Measurements from ENCODE around the gene ITPR2. TPM values are rescaled to one million over a fixed set of nuclear protein-coding genes. Genes with fewer than 3 reads are reported as not detected.

Gene ITPR2
- total and polyA plus RNA-seq, 2 of the 8 experiments (the other 6 are each of a cell fraction or from before 2014, with no cell fraction given) = 4.1 to 48.3 TPM

GRCh38 chr12:26564391-26564790, 268.6 kb downstream of the ITPR2 start:
- CTCF ChIA-PET (ENCODE audit: partially characterized antibody) = interaction anchor here (1.7 kb wide), 1 partner anchor 50 kb away, joined by 8 read pairs; no protein-coding TSS in a partner anchor
- no peak for TF ChIP-seq CHD1 (IDR thresholded peaks at IDR 0.05; ENCODE audit: low read depth, low read length)
- no peak for TF ChIP-seq SIRT6 (IDR thresholded peaks at IDR 0.05; ENCODE audit: low read length)
- TF ChIP-seq SP1 (IDR thresholded peaks at IDR 0.05; ENCODE audit: low read depth, low read length) = no peak
- TF ChIP-seq KDM1A (IDR thresholded peaks at IDR 0.05; ENCODE audit: borderline replicate concordance, low read length) = no peak
- TF ChIP-seq CTCF (IDR thresholded peaks at IDR 0.05; ENCODE audit: control extremely low read depth in 1 of 3, insufficient read depth in 1 of 3, low read depth in 1 of 3, low read length in 3 of 3) = no peak
- no peak for TF ChIP-seq CREB1 (IDR thresholded peaks at IDR 0.05)
- TF ChIP-seq USF2 (IDR thresholded peaks at IDR 0.05; ENCODE audit: low read length) = no peak
- no peak for TF ChIP-seq HDAC2 (IDR thresholded peaks at IDR 0.05; ENCODE audit: borderline replicate concordance in 1 of 2, low read depth in 2 of 2, low read length in 2 of 2)
- TF ChIP-seq GTF2F1 (IDR thresholded peaks at IDR 0.05; ENCODE audit: borderline replicate concordance, low read depth, low read length) = no peak
- TF ChIP-seq MAFK (IDR thresholded peaks at IDR 0.05; ENCODE audit: low read depth, low read length) = no peak
- TF ChIP-seq SP2 (IDR thresholded peaks at IDR 0.05; ENCODE audit: low read length) = no peak
- no peak for TF ChIP-seq POLR2AphosphoS5 (IDR thresholded peaks at IDR 0.05; ENCODE audit: low read depth, low read length)

More at GRCh38 chr12:26564391-26564790, 268.6 kb downstream of the ITPR2 start:
- H3K4me2 ChIP-seq (ENCODE audit: insufficient read depth in 1 of 2, low read depth in 2 of 2, low read length in 2 of 2) = no peak overlapping the region
- no peaks in the 10 kb centered on the region for H3K9me3 ChIP-seq (ENCODE audit: insufficient read depth in 2 of 2, low read depth in 1 of 2, low read length in 1 of 2)
- no peak overlapping the region for H3K4ac ChIP-seq (replicated peaks; ENCODE audit: insufficient read length, low read depth, low read length)
- H3K18ac ChIP-seq (ENCODE audit: extremely low read depth, low read length) = no peak overlapping the region
- WGBS, 2 experiments (ENCODE audit: extremely low coverage in 1 of 2, insufficient coverage in 1 of 2, insufficient read length in 1 of 2, insufficient replicate concordance in 2 of 2, low coverage in 1 of 2, low lambda C conversion rate in 2 of 2, missing lambda C conversion rate in 1 of 2) = 72% methylated on average over 5 of the region's 5 CpGs; no CpG with 5 or more reads in 1 of the 2 experiments
- 0 out of 8 replicates have a peak, but pooled peaks cover 0 to 3% (median 0%) of the 10 kb centered on the region in 4 experiments for H3K36me3 ChIP-seq (ENCODE audit: control insufficient read depth in 2 of 4, insufficient read depth in 4 of 4, low read length in 3 of 4)
- no peak overlapping the region for H4K91ac ChIP-seq (replicated peaks; ENCODE audit: insufficient read length, low read length)
- H3K79me1 ChIP-seq (ENCODE audit: low read depth, low read length) = no peaks in the 10 kb centered on the region
- no peaks in the 10 kb centered on the region for H3K27me3 ChIP-seq (replicated peaks in 1 of 4; ENCODE audit: control insufficient read depth in 3 of 4, extremely low read depth in 1 of 4, insufficient read depth in 3 of 4, low read length in 3 of 4)
- no peak overlapping the region for H2BK12ac ChIP-seq (ENCODE audit: low read depth, low read length)
- no peak overlapping the region for H3K9ac ChIP-seq (replicated peaks in 1 of 4; ENCODE audit: extremely low read depth in 1 of 4, low read depth in 3 of 4, low read length in 3 of 4)
- no peak overlapping the region for H3K27ac ChIP-seq (ENCODE audit: low read depth, low read length)
- H3K56ac ChIP-seq (replicated peaks; ENCODE audit: insufficient read length, low read depth, low read length) = no peak overlapping the region
- H3K4me1 ChIP-seq (replicated peaks in 1 of 4; ENCODE audit: control insufficient read depth in 3 of 4, insufficient read depth in 4 of 4, low read length in 3 of 4) = no peaks in the 10 kb centered on the region
- H4K20me1 ChIP-seq (replicated peaks in 1 of 2; ENCODE audit: control insufficient read depth in 1 of 2, insufficient read depth in 2 of 2, low read length in 2 of 2) = no peaks in the 10 kb centered on the region
- H3K4me3 ChIP-seq (ENCODE audit: extremely low read depth in 1 of 4, insufficient read depth in 2 of 4, low read depth in 3 of 4, low read length in 4 of 4) = no peak overlapping the region
- H2BK5ac ChIP-seq (ENCODE audit: low read depth, low read length) = no peak overlapping the region
- FAIRE-seq = no peak
- POLR2A ChIA-PET (ENCODE audit: partially characterized antibody) = no interaction called here
- no peaks in the 10 kb centered on the region for H3K79me2 ChIP-seq (ENCODE audit: control insufficient read depth in 1 of 2, insufficient read depth in 2 of 2, low read length in 2 of 2)
- no peak overlapping the region for H2BK120ac ChIP-seq (replicated peaks; ENCODE audit: low read depth, low read length)
- H3K14ac ChIP-seq (ENCODE audit: insufficient read length) = no peak overlapping the region
- no peak for DNase-seq (ENCODE audit: low read depth in 1 of 2, low spot score in 2 of 2)
- H2AFZ ChIP-seq (ENCODE audit: low read length) = no peak overlapping the region
- no peak overlapping the region for H4K5ac ChIP-seq (ENCODE audit: insufficient read length, low read depth, low read length)
- H3K23me2 ChIP-seq (ENCODE audit: low read depth, low read length) = peaks cover 5% of the 10 kb centered on the region; the same call in 1 of the 2 replicates
- H4K8ac ChIP-seq (ENCODE audit: extremely low read depth, insufficient read depth, low read length) = no peak overlapping the region
- no peak overlapping the region for H3K23ac ChIP-seq (ENCODE audit: insufficient read length)
- no peak overlapping the region for H2BK20ac ChIP-seq (ENCODE audit: low read length)
- H2AK5ac ChIP-seq (ENCODE audit: low read depth, low read length) = no peak overlapping the region
- H2BK15ac ChIP-seq (ENCODE audit: low read length) = no peak overlapping the region
